H1 (cell line): ENCODE results near the gene NT5C1B. TPM values are rescaled to one million over a fixed set of nuclear protein-coding genes. Genes with fewer than 3 reads are reported as not detected.

Experiments used
- RAD21 ChIP-seq, 2 experiments: IDR thresholded peaks in 1 of 2; conservative IDR thresholded peaks in 1 of 2; 2 replicates each; pipeline ENCODE4 v1.6.1; 2011; ENCODE audit warnings: low read depth in 2 of 2, low read length in 2 of 2, improper control_type of control experiment in 1 of 2, inconsistent platforms in 1 of 2, mild to moderate bottlenecking in 1 of 2, moderate library complexity in 1 of 2
- polyA plus RNA-seq, 7 experiments: library from polyadenylated mRNA; depleted of rRNA in 3 of 7; stranded (reverse) in 5 of 7; unstranded in 2 of 7; fragments of >200 nt in 5 of 7; fragments of 200-250 nt in 2 of 7; gene quantifications; 1 replicate in 5 of 7; 2 replicates in 1 of 7; 4 replicates in 1 of 7; pipeline versions ENCODE4 v1.2.1 to v1.2.3, GENCODE V29; 2011 to 2013; ENCODE audit warnings: missing spikeins in 2 of 7, mixed read lengths in 2 of 7
- total RNA-seq: library from RNA; stranded (reverse); fragmentation: NEBNext Ultra II Directional; extraction: Animal tissue kit (Norgen Biotek cat#: 25700); gene quantifications from 2 replicates; pipeline ENCODE4 v1.2.1, GENCODE V29; 2021

The NT5C1B gene
- total and polyA plus RNA-seq, 2 of the 8 experiments (the other 6 are each of a cell fraction or from before 2014, with no cell fraction given), result not detected

- TF ChIP-seq RAD21 (IDR thresholded peaks at IDR 0.05 in 1 of 2, conservative IDR thresholded peaks at IDR 0.05 in 1 of 2; ENCODE audit: low read depth in 2 of 2, low read length in 2 of 2), result no peak
These were observed 66.8 kb downstream of the NT5C1B start (continued) for GRCh38 chr2:18522484-18523146.
